OCI-LY7 (cell line): ENCODE measurements around the gene PTPN9. TPM values are rescaled to one million over a fixed set of nuclear protein-coding genes. Genes with fewer than 3 reads are reported as not detected.
A peak's percentile ranks its signal among the peaks of the same experiment; 100 is the strongest.
"Not testable (repeated sequence)": the region's sequence is repeated elsewhere in the genome, so short reads cannot be mapped to it uniquely, and the experiment has no call there.

ENCODE experiments used
- BruUV-seq: library from RNA; stranded (reverse); fragments of 400-500 nt; replicated peaks from 2 replicates; lab custom pipeline; 2021; lab: Mats Ljungman, UMichigan
- CTCF ChIA-PET: fragments of 300-600 bp; sonication (Branson Sonifier 250); formaldehyde crosslinking; loops from one replicate; lab custom pipeline; 2022; ENCODE audit warnings: antibody characterized with exemption; ENCODE audit not compliant: unreplicated experiment; lab: Charles Lee
- POLR2A ChIA-PET: fragments of 300-600 bp; sonication (Branson Sonifier 250); formaldehyde crosslinking; loops from one replicate; lab custom pipeline; 2022; ENCODE audit warnings: antibody characterized with exemption; lab: Charles Lee
- DNase-seq: peaks from one replicate; pipeline ENCODE4 v3.0.0-alpha.2; 2015; ENCODE audit warnings: low spot score
- H2AFZ ChIP-seq: fragments of 200-600 bp; sonication (generic), shearing (Covaris generic); 2 replicates; pipeline ENCODE4 v1.6.1; 2014; ENCODE audit warnings: mild to moderate bottlenecking, antibody characterized with exemption, low read length, moderate library complexity
- H3K27ac ChIP-seq: fragments of 200-600 bp; sonication (generic); 2 replicates; pipeline ENCODE4 v1.5.1; 2014; ENCODE audit warnings: mixed run types, low read depth, mild to moderate bottlenecking, moderate library complexity, low read length, inconsistent platforms; ENCODE audit not compliant: poor library complexity, severe bottlenecking
- H3K36me3 ChIP-seq: fragments of 200-600 bp; sonication (generic); 2 replicates; pipeline ENCODE4 v1.6.1; 2014; ENCODE audit warnings: mild to moderate bottlenecking, antibody characterized with exemption, low read length, moderate library complexity, mixed read lengths; ENCODE audit not compliant: insufficient read depth
- H3K4me1 ChIP-seq: fragments of 200-600 bp; sonication (generic); 2 replicates; pipeline ENCODE4 v1.5.1; 2014; ENCODE audit warnings: mild to moderate bottlenecking, low read length; ENCODE audit not compliant: insufficient read depth, poor library complexity, severe bottlenecking
- H3K4me2 ChIP-seq: fragments of 200-600 bp; sonication (generic); 2 replicates; pipeline ENCODE4 v1.6.1; 2014; ENCODE audit warnings: mild to moderate bottlenecking, low read length
- H3K4me3 ChIP-seq: fragments of 200-600 bp; sonication (generic); 2 replicates; pipeline ENCODE4 v1.5.1; 2014; ENCODE audit warnings: mild to moderate bottlenecking, low read depth, low read length; ENCODE audit not compliant: poor library complexity, severe bottlenecking
- H3K79me2 ChIP-seq: fragments of 200-600 bp; sonication (generic); 2 replicates; pipeline ENCODE4 v1.6.1; 2016; ENCODE audit warnings: low read depth, mild to moderate bottlenecking, low read length, moderate library complexity, mixed read lengths; ENCODE audit not compliant: insufficient read depth
- H3K9me2 ChIP-seq: fragments of 200-600 bp; sonication (generic); 2 replicates; pipeline ENCODE4 v1.6.1; 2016; ENCODE audit warnings: mild to moderate bottlenecking, low read length, mixed read lengths; ENCODE audit not compliant: insufficient read depth
- H3K9me3 ChIP-seq: fragments of 200-600 bp; sonication (generic); 2 replicates; pipeline ENCODE4 v1.6.1; 2014; ENCODE audit warnings: mild to moderate bottlenecking, mixed run types, low read length, mixed read lengths
- H4K20me1 ChIP-seq: fragments of 200-600 bp; sonication (generic); 2 replicates; pipeline ENCODE4 v1.6.1; 2014; ENCODE audit warnings: mild to moderate bottlenecking, antibody characterized with exemption, low read length, moderate library complexity, mixed read lengths; ENCODE audit not compliant: insufficient read depth
- EZH2phosphoT487 ChIP-seq: fragments of 200-600 bp; sonication (generic); IDR thresholded peaks from 2 replicates; pipeline ENCODE4 v1.6.1; 2018; ENCODE audit warnings: low read depth, borderline replicate concordance, mild to moderate bottlenecking, mixed run types, antibody characterized with exemption, low read length, moderate library complexity, mixed read lengths
- intact Hi-C: fragments of 100-400 bp; cut with micrococcal nuclease; formaldehyde crosslinking; loops from one replicate; pipeline ENCODE4 v1.10.0; 2022; ENCODE audit not compliant: unreplicated experiment
- total RNA-seq, 2 experiments: library from RNA; depleted of rRNA in 1 of 2; stranded (reverse); fragments of >200 nt in 1 of 2; shearing (Covaris generic) in 1 of 2; gene quantifications; 2 replicates each; pipeline ENCODE4 v1.2.3, GENCODE V29; 2014 to 2022
- TF ChIP-seq, protein P1 (sequence below): fragments of 200-600 bp; sonication (generic); conservative IDR thresholded peaks from 2 replicates; pipeline ENCODE4 v1.5.1; 2014; ENCODE audit warnings: mild to moderate bottlenecking, antibody characterized with exemption, low read length, moderate library complexity, mixed read lengths

Gene PTPN9
- total RNA-seq, 2 experiments from 2014 or later: 16.5 to 38.5 TPM

DNA sequence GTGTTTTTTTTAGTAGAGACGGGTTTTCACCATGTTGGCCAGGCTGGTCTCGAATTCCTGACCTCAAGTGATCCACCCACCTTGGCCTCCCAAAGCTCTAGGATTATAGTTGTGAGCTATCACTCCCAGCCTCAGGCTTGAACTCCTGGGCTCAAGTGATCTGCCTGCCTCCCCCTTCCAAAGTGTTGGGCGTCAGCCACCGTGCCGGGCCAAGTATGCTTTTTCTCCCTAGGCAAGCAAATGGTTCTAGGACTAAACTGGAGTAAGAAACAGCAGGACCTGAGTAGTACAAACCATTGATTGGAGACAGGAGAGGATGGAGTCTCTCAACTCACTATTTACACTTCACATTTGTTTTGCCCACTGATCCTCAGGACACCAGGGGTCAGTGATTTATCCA is 4.6 kb upstream of the PTPN9 start:
- Histone ChIP-seq H3K36me3 (peaks cover 4% of the 10 kb centered on the region; the same call in 1 of the 2 replicates), H4K20me1 (no peaks in the 10 kb centered on the region), H3K79me2 (no peaks in the 10 kb centered on the region), H3K9me2 (no peaks in the 10 kb centered on the region), H3K4me1 (peaks cover 5% of the 10 kb centered on the region), H2AFZ (no peak overlapping the region), H3K9me3 (no peaks in the 10 kb centered on the region), H3K4me3 (no peak overlapping the region), H3K4me2 (no peak overlapping the region), H3K27ac (no peak overlapping the region)
- TF ChIP-seq EZH2phosphoT487: no peak
- TF ChIP-seq, protein P1, sequence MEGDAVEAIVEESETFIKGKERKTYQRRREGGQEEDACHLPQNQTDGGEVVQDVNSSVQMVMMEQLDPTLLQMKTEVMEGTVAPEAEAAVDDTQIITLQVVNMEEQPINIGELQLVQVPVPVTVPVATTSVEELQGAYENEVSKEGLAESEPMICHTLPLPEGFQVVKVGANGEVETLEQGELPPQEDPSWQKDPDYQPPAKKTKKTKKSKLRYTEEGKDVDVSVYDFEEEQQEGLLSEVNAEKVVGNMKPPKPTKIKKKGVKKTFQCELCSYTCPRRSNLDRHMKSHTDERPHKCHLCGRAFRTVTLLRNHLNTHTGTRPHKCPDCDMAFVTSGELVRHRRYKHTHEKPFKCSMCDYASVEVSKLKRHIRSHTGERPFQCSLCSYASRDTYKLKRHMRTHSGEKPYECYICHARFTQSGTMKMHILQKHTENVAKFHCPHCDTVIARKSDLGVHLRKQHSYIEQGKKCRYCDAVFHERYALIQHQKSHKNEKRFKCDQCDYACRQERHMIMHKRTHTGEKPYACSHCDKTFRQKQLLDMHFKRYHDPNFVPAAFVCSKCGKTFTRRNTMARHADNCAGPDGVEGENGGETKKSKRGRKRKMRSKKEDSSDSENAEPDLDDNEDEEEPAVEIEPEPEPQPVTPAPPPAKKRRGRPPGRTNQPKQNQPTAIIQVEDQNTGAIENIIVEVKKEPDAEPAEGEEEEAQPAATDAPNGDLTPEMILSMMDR: no peak
- ChIA-PET CTCF (no interaction called here), POLR2A (no interaction called here)
- no peak for DNase-seq
- BruUV-seq: no TSS peak
- intact Hi-C loops: no loop called here

DNA sequence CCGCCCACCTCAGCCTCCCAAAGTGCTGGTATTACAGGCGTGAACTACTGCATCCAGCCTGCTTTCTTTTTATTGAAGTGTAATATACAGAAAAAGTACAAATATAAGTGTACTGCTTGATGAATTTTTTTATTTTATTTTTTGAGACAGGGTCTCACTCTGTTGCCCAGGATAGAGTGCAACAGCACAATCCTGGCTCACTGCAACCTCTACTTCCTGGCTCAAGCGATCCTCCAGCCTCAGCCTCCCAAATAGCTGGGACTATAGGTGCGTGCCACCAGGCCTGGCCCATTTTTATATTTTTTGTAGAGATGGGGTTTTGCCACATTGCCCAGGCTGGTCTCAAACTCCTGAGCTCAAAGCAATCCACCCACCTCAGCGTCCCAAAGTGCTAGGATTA is 3.8 kb upstream of the PTPN9 start:
- H3K4me3 ChIP-seq, H2AFZ ChIP-seq, BruUV-seq, H3K4me2 ChIP-seq, H4K20me1 ChIP-seq, H3K9me3 ChIP-seq, intact Hi-C loops, H3K36me3 ChIP-seq, CTCF ChIA-PET, H3K9me2 ChIP-seq, H3K4me1 ChIP-seq, H3K79me2 ChIP-seq, DNase-seq, H3K27ac ChIP-seq: not testable (repeated sequence)
- POLR2A ChIA-PET: interaction anchor here (0.7 kb wide), 1 partner anchor 171 kb away, joined by 6 read pairs; no protein-coding TSS in a partner anchor

DNA sequence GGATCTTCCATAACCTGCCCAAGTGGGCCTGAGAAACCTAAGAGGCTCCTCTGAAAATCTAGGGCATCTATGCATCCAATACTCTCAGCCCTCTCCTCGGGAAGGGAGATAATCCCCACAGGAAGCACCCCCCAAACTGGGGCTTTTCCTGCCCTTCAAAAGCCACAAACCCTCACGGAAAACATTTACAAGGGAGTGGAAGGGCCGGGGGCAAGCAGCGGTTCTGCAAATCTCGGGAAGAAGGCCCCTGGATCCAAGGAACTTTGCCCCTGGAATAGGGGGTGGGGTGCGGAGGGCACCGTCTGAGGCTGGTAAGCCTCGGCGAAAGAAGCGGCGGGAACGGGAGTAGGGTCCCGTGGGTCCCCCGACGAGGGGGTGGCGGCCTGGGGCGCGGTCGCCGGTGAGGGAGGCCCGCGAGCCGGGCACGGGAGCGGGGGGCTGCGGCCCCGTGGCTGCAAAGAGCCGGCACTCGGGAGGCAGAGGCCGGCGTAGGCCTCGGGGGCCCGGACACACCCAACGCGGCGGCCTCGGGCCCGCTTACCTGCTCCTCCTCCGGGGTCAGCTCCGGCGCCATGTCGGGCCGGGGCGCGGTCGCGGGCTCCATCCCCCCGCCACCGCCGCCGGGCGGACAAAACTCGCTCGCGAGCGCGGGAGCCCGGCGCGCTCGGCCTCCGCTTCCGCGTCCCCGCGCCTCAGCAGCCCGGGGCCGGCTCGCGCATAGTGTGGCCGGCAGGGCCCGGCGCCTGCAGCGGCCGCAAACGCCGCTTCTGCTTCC is 755 bp downstream of the PTPN9 start:
- no peaks in the 10 kb centered on the region for H3K9me2 ChIP-seq
- H4K20me1 ChIP-seq: no peaks in the 10 kb centered on the region
- peak overlapping the region; percentile 71 for H3K27ac ChIP-seq
- H3K36me3 ChIP-seq: peaks cover 6% of the 10 kb centered on the region; the same call in 1 of the 2 replicates
- H2AFZ ChIP-seq: peak overlapping the region; percentile 80; the same call in 1 of the 2 replicates
- no peaks in the 10 kb centered on the region for H3K9me3 ChIP-seq
- peaks cover 14% of the 10 kb centered on the region for H3K4me1 ChIP-seq
- intact Hi-C loops: loop anchor here (2.0 kb wide), 3 partner anchors 46 to 128 kb away; partner anchors contain the start of genes IMP3, SIN3A and SNUPN
- CTCF ChIA-PET: interaction anchor here (0.9 kb wide), 1 partner anchor 62 kb away, joined by 3 read pairs; the partner anchor contains the start of gene IMP3
- peak overlapping the region; percentile 86 for H3K4me2 ChIP-seq
- peak overlapping the region; percentile 88 for H3K4me3 ChIP-seq
- H3K79me2 ChIP-seq: peaks cover 32% of the 10 kb centered on the region
- DNase-seq: peak; percentile 72
- TF ChIP-seq, protein P1: no peak
- no peak for TF ChIP-seq EZH2phosphoT487
- BruUV-seq: no TSS peak
- POLR2A ChIA-PET: interaction anchor here (0.6 to 1.4 kb wide), 10 partner anchors 17 to 1385 kb away, joined by 3 to 8 read pairs (median 4); partner anchors contain the start of genes IMP3, SIN3A and SNUPN
